GM12892 (cell line): ENCODE results near the gene SERTAD1.

Experiments used
- POLR2A ChIP-seq: IDR thresholded peaks from 2 replicates; pipeline ENCODE4 v1.6.1; 2011; ENCODE audit warnings: low read depth, low read length, control low read depth
- POLR2AphosphoS5 ChIP-seq: IDR thresholded peaks from 2 replicates; pipeline ENCODE4 v1.6.1; 2011; ENCODE audit warnings: low read depth, low read length, control low read depth
- TAF1 ChIP-seq: IDR thresholded peaks from 2 replicates; pipeline ENCODE4 v1.6.1; 2011; ENCODE audit warnings: low read depth, mild to moderate bottlenecking, control low read depth, low read length, borderline replicate concordance

DNA sequence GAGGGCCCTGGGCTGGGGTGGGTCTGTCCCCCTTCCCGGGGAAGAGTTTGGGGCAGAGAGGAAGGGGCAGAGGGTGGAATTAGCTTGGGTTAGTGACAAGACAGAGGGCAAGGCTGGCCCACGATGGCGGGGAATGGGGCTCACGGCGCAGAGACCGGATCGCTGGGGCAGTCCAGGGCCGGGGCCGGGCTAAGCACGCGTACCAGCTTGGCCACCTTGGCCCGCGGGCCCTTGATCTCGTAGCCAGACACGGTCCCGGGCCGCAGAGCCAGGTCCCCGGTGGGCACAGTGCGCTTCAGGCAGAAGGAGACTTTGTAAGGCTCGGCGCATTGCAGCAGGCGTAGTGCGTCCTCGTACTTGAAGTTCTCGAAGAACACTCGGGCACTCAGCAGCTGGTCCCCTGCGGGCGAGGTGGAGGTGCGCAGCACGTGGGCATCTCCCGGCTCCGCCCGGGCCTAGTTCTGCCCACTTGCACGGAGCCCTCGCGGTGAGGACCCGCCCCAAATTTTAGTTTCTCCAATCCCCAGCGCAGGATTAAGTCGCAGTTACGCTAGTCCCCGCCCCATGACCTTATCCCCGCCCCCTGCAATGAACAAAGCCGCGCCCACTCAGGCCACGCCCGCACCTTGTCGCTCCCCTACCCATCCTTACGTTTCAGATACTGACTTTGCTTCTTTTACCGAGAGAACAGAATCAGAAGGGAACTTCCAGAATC is 27.2 kb downstream of the SERTAD1 start:
- TF ChIP-seq POLR2A (no peak), TAF1 (no peak), POLR2AphosphoS5 (no peak)
